ENCODE data around the gene SRPK3.
"Not testable (repeated sequence)": the region's sequence is repeated elsewhere in the genome, so short reads cannot be mapped to it uniquely, and the experiment has no call there.

Gene SRPK3

GRCh38 chrX:153746359-153746758 is 34.5 kb upstream of the SRPK3 start:
- no peak for DNase-seq

- not testable (repeated sequence) for DNase-seq
Observed at GRCh38 chrX:153746991-153747390, 33.9 kb upstream of the SRPK3 start.

GRCh38 chrX:153749017-153749416 is 31.8 kb upstream of the SRPK3 start:
- not testable (repeated sequence) for DNase-seq

GRCh38 chrX:153750127-153750774 is 30.6 kb upstream of the SRPK3 start:
- no peak for DNase-seq

GRCh38 chrX:153755136-153755535 is 25.7 kb upstream of the SRPK3 start:
- peak in 1 of 2 experiments; percentile 2 for DNase-seq

- no peak for DNase-seq
Observed at GRCh38 chrX:153761863-153762262, 19.0 kb upstream of the SRPK3 start.

- DNase-seq = no peak
Observed at GRCh38 chrX:153762626-153763173, 18.1 kb upstream of the SRPK3 start.

GRCh38 chrX:153763298-153763932 is 17.4 kb upstream of the SRPK3 start:
- DNase-seq = no peak

GRCh38 chrX:153763989-153764755 is 16.7 kb upstream of the SRPK3 start, which contains the start of gene PLXNB3:
PLXNB3 (plus strand) TSS chrX:153764249; CDS start chrX:153765536, 1,287 bp downstream.
- peak; percentile 33 to 36 for DNase-seq

- DNase-seq = no peak
Observed at GRCh38 chrX:153764786-153765137, 16.1 kb upstream of the SRPK3 start.

- no peak for DNase-seq
Observed at GRCh38 chrX:153765138-153766079, 15.4 kb upstream of the SRPK3 start.

GRCh38 chrX:153766098-153766817 is 14.6 kb upstream of the SRPK3 start:
- DNase-seq = no peak

GRCh38 chrX:153766871-153767673 is 13.8 kb upstream of the SRPK3 start:
- no peak for DNase-seq

GRCh38 chrX:153767674-153768055 is 13.2 kb upstream of the SRPK3 start:
- no peak for DNase-seq

GRCh38 chrX:153768311-153769157 is 12.3 kb upstream of the SRPK3 start:
- DNase-seq = no peak

- no peak for DNase-seq
Observed at GRCh38 chrX:153769158-153769864, 11.5 kb upstream of the SRPK3 start.

GRCh38 chrX:153769865-153770600 is 10.8 kb upstream of the SRPK3 start:
- DNase-seq = no peak

- DNase-seq = no peak
Observed at GRCh38 chrX:153770601-153771414, 10.0 kb upstream of the SRPK3 start.
